NCI-H2227 (cell line): ENCODE measurements around the gene LRRN2.
"Not testable (repeated sequence)": the region's sequence is repeated elsewhere in the genome, so short reads cannot be mapped to it uniquely, and the experiment has no call there.

Source experiments
- DNase-seq: peaks from one replicate; lab custom pipeline; 2025; ENCODE audit not compliant: unreplicated experiment; lab: John Stamatoyannopoulos, UW

Gene LRRN2

DNA sequence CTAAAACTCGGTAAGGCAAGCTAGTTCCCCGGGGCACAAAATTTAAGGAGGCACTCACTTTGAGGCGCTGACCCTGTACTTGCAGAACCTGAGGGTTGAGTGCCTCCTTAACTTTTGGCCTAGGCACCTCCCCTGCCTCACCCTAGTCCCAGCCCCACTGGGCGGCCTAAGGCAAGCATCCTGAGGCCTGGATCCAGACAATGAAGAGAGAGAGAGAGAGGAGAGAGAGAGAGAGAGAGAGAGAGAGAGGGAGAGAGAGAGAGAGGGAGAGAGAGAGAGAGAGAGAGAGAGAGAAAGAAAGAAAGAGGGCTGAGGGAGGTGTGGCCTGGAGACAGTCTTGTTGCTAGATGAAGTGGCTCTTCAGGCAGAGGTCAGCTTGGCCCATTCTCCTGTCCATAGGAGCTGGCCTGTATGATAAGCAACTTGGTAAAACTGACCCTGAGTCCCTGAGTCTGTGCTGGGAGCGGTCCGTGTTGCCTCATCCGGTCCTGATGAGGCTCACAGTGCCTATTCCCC is 7.4 kb upstream of the LRRN2 start:
- DNase-seq: no peak

DNA sequence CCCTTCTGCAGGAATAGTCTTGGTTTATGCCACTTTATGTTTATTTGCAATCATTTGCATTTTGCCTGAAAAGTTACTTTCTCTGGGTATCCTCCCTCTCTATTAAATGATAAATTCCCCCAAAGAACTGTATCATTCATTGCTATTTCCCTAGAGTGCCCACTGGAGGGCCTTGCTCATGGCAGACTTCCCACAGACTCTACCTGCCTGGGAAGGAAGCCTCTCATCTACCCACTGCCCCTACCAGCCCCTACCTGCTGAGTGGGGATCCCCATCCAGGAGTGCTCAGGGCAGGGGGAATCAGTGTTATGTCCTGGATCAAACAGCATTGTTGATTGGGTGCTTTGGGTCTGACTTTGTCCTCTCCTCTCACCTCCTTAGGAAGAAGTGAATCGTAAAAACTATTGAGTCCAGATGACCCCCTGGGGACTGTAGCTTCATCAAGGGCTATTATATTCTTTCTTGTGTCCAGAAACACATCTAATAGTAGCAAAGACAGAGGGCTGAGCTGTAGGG is 6.8 kb upstream of the LRRN2 start:
- DNase-seq: no peak

DNA sequence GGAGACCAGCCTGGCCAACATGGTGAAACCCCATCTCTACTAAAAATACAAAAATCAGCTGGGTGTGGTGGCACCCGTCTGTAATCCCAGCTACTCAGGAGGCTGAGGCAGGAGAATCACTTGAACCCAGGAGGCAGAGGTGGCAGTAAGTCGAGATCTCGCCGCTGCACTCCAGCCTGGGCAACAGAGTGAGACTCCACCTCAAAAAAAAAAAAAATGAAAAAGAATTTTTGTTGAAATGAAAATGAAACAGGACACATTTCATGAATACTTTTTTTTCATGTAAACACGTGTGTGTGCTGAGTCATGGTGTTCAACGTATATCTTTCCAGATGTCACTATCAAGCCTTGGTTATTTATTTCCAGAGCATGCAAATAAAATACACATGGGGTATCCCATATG is 5.8 kb upstream of the LRRN2 start:
- not testable (repeated sequence) for DNase-seq

DNA sequence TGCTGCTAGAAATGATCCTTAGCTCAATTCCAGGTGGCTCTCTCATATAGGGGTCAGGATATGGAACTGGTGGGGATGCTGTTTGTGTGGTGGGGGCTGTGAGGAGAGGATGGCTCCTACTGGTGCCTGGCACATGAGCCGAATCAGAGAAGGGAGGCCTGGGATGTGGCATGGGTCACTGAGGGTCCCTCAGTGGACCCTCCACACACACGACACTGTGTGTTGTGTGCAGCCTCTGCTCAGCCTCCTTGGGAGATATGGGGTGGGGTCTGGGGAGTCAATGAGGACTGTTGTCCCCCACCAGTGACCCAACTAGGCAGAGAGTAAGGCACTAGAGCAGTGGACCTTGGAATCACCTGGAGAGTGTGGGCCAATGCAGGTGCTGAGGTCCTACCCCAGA is 3.2 kb upstream of the LRRN2 start:
- DNase-seq: no peak

DNA sequence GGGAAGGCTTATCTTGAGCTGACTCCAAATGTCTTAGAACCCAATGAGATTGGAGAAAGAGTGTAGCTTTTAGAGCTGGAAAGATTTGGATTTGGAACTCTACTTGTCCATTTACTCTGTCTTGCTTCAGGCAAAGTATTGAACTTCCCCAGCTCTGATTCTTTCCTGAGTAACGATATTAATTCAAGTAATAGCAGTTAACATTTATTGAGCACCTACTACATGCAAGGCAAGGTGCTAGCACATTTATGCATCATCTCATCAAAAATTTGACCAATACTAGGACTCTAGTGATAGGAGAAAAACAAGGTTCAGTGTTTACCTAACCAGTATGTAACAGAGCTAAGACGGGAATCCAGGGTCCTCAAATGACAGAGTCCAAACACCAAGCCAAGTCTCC is 2.5 kb upstream of the LRRN2 start:
- no peak for DNase-seq

DNA sequence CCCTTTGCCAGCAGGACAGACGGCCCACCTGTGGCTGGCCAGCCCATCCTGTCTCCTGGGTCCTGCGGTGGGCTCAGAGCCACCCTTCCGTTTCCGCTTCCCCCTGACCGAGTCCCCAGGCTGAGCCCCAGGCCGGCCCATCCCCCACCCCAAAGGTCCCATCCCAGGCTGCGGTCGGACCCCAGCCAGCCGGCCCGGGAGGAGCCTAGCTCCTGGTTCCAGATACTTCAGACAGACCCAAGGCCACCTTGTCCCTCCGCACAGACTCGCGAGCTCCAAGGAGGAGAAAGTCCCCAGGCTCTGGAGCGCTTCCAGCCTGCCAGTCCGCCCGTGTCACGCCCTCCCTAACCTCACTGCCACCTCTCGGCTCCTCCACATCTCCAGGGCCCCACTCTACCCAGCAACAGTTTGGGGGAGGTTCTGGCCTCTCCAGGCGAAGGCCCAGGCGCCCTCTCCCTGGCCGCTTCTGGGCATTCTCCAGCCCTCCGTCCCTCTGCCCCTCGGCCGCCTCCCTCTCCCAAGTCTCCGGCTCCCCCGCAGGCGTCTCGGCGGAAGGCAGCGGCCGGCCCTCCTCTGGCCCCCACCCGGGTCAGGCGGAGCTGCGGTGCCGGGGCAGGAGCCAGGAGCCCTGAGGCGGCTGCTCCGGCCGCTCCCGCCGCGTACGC is 835 bp downstream of the LRRN2 start:
- peak; percentile 35 for DNase-seq

DNA sequence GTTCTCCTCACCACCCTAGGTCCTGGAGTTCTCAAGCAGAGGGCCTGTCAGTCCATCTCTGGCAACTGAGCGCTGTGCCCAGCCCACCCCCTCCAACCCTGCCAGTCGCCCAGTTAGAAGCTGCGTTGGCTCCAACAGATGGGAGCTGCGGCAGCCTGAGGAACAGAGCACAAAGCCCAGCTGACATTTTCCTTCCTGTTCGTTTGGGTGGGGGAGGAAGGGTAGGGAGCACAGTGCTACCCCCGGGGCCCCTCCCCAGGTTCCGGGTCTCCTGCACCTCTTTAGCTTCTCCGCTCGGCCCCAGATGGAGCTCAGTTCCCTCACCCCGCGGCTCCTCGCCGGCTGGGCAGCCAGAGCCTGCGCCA is 1.4 kb downstream of the LRRN2 start:
- DNase-seq: peak; percentile 25

DNA sequence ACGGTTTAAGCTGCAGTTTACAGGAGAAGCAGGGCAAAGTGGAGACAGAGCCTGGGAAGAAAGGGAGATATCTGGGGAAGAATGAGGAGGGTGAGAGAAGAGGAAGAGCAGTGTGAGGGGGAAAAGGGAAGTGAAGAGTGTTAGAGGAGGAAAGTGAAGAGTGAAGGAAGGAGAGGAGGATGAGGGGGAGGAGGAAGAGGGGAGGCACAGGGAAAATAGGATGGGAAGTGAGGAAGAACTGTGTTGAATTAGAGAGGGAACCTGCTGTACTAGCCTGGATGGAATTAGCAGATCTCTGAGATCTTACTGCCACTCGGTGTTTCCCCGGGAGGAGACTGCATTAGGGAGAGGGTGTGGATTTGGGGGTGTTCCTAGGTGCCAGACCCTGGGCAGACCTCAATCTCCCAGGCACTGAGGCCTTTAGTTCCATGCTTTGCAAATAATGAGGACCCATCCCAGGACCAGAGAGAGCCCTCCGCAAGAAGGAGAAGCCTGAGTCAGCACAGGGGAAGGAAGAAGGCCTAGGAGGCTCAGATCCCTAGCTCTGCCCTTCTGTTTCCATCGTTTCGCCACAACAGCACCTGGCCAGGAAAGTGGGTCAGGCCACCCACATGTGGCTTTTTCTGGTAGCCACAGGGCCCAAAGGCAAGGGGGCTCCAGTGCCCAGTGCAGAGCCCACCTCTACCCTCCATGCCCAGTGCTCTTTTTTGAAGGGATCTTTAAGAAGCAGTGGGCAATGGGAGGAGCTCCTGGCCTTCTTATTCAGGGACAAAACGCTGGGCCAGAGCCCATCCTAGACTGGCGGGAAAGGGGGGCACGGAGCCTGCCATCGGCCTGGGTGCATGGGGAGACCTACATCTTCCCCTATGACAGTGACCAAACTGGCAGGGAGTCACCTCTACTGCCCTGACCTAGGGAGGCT is 2.0 kb downstream of the LRRN2 start:
- no peak for DNase-seq

DNA sequence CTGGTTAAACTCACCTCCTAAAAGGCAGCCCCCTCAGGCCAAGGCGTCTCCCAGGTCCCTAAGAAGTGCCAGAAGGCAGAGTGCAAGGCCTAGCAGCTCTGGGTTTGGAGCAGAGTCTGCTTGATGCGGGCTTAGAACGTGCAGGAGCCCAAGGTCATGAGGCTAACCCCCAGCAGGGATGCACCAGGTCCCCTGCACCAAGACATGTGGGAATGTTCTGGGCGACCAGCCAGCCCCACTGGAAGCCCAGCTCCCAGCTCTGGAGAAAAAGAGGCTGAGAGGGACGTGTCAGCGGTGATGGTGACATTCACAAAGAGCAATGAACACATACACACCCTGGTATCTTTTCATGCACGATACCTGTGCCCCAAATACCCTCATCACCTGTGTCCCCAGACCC is 5.1 kb downstream of the LRRN2 start:
- no peak for DNase-seq

DNA sequence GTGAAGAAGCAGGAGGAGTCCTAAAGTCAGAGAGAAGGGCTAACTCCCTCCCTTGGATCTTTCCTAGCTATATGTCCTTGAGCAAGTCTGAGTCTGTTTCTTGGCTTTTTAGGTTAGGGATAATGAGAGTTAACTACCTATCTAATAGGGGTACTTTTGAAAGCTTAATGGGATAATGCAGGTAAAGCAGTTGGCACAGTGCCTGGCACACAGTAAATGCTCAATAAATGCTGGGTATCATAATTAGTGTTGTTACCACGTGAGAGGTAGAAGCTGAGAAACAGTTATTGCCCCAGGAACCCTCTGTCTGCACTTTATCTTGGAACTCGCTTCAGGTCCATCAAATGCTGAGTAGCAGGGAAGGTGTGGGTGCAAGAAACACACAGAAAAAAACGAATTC is 5.5 kb downstream of the LRRN2 start:
- no peak for DNase-seq

DNA sequence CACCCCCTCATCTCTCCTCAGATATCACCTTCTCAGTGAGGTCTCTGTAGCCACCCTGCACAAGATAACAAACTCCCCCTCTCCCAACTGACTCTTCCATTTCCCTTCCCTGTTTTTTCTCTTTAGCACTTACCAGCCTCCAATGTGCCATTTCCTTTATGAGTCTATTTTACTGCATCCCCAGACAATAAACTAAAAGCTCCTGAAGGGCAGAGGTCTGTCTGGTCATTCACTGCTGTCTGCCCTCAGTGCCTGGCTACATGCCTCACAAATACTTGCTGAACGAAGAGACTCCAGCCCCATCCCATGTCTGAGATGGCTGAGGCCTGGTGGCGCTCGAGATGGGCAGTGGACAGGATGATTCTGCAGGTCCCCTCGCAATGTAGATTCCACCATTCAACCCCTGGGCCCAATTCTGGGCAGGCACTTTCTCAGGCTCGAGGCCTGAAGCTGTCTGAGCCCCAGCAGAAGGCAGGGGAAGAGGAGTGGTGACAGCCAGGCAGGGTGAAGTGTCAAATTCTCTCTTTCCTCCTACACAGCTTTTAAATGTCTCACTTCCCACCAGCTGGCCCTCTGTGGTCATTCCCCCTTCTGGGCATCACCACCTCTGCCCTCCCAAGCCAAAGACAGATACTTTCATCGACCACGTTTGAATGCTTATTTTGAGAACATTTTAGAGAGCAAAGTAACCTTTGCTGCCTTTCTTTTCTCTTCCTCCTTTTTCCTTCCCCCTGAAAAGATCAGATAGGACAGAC is 6.6 kb downstream of the LRRN2 start:
- no peak for DNase-seq

DNA sequence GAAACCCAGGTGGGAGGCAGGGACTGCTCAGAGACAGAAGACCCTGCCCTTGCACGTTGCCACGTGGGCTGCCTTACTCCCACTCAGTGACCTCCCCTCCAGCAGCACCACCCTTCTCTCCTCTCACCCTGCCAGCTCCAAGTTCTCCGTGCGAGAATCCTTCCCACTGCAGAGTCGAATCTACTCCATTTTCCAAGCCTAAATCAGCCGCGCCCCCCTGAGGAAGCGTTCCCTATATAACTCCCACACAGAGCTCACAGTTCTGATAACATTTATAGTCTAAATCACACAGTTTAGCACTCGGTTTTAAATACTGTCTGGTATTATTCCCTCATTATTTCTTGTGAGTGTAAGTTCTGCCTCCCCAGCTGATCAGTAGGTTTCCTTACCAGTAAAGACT is 7.7 kb downstream of the LRRN2 start:
- DNase-seq: no peak

DNA sequence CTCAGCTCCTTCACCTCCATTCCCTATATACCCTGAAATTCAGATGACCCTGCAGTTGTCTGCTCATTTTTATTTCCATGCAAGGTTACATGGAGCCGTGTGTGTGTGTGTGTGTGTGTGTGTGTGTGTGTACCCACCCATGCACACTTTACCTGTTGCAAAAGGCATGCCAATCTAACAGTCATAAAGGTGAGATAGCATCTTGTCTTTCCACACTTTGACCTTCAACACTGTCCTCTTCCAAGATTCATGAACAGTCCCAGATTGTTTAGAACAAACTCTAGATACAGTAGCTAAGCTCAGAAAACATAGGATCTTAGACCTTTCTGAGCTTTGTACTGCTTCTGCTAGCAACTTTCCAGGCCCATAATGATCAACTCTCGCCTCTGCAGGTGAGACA is 9.5 kb downstream of the LRRN2 start:
- no peak for DNase-seq

DNA sequence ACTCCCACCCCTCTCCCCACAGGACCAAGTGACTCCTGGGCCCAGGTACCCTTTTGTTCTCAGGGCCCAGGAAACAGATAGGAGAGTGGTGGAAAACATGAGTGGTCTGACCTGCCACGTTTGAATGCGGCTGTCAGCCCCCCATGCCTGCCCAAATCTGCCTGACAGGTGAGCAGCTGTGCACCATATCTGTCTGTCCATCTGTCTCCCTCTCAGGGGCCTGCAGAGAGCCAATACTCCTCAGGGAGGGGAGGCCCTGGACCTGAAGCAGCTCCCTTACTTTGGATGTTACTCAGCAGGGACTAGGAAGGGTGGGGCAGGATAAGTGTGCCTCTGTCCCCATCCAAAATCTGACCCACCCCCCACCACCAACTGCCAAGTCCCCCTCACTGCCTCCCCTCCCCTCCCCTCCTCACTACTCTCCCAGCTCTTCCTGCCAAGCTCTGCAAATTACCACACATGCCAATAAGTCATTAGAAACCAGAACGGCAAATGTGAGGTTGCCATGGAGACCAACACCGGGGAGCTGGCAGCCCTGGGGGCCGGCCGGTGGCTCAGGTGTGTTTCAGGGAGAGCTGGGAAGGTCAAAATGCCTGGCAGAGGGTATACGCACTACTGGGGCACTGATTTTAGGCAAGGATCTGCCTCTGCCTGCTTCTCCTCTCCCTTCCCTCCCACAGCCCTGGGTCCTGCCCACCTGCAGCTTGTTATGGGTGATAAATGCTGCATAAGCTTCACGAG is 11.5 kb downstream of the LRRN2 start:
- DNase-seq: peak; percentile 59

DNA sequence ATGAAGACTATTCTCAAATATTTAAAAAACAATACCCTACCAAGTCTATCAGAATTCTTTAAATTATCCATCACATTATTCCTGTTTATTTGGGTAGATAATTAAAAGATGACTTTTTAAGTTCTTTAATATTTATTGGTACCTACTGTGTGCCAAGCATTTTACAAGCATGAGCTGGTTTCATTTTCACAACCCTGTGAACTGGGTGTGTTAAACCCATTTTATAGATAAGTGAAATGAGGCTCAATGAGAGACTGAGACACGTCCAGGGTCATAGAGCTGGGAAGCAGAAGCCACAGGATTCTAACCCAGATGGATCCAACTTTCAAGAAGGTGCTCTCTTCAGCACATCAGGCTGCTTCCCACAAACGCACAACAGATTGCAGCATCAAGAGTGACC is 12.3 kb downstream of the LRRN2 start:
- no peak for DNase-seq

DNA sequence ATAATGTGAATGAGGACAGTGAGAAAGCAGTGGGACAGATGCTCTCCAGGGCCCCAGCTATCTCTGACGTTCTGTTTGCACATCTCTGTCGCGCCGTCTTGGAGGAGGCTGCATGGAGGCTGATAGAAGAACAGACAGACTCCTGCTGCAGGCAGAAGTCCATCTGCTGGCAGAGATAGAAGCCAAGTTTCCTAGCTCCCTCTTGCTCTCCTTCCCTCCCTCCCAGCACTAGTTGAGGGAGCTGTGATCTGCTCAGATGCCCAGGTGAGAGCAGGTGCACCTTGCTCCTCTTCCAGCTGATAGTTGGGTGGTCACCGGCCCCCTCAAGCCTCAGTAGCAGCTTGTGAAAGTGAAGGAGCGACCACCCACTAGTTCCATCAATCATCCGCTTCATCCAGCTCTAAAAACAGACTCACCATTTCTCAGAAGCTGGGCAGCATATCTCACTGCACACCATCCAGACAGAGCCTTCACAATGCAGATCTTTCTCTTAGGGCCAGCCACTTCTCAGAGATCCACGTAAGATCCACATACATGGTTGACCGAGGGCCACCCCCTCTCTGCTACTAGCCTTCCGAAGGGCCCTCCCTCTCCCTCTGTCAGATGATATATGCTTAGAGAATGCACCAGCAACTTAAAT is 12.9 kb downstream of the LRRN2 start:
- DNase-seq: no peak

DNA sequence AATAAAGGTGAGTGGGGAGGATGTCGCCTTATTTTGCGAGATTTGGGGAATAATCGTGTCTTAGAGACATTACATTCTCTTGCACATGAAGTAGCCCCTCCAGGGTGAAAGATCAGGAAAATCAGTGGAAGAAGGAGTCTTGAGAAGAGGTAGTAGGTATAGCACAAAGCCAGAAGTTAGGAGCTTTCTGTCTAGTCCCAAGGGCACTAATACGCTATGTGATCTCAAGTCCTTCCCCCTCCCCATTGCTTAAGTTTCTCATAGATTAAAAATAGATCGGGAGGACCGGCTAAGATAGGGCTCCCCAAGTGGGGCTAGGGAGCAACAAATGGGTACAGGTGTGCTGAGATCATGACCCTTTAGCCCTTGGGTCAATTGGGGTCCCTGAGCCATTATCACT is 13.5 kb downstream of the LRRN2 start:
- DNase-seq: no peak

DNA sequence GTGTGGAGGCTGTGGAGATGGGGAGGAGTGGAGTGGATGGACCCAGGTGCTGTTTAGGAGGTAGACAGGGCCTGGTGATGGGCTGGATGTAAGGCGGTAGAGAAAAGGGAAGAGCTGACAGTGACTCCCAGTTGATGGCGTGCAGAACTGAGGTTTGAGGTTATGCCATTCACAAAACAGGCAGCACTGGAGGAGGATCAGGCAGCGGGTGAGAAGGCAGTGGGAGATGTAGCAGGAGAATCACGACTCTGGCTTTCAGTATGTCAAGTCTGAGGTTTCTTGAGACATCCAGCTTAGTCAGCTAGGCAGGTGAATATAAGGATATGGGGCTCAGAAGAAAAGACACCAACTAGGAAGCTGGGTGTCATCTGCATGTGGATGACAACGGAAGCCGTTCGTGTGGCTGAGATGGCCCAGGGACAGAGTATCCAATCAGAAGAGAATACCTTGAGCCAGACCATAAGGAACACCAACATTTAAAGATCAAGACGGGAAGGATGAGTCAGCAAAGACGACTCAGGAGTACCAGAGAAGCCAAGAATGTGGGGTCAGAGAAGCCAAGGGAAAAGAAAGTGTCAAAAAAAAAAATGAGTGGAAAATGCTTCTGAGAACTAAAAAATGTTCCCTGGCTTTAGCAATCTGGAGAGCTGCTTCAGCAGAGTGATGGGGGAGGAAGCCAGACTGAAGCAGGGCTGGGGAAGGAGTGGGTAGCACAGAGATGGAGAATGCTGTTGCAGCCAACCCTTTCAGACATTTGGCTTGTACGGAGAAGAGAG is 15.2 kb downstream of the LRRN2 start:
- no peak for DNase-seq

DNA sequence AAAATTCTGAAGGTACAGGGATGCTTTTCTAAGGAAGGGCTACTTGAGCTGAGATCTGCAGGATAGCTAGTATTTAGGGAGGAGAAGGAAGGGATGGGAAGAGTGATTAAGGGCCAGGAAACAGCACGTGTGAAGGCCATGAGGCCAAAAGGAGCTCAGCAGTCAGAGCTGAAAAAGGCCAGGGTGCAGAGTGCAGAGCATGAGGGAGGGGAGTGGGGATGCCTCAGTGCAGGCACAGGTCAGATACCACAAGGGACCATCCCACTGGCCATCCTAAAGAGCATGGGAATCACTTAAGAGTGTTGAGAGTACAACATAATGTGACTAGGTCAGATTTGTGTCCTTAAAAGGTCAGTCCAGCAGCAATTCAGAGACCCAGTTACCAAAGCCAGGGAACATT is 16.0 kb downstream of the LRRN2 start:
- no peak for DNase-seq

DNA sequence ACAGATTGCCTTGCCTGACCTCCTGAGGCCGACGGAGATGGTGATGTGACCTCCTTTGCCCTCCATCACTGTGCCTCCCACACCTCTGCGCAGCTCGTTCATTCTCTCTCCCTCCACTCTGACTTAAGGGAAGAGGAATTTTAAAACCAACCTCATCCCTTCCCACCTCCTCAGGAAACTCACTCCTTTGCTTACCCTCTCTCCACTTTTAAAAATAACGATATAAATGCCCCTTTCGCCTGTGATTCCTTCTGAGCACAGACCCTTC is 21.2 kb downstream of the LRRN2 start:
- peak; percentile 50 for DNase-seq
